ENCODE data around the gene MET. TPM values are rescaled to one million over a fixed set of nuclear protein-coding genes. Genes with fewer than 3 reads are reported as not detected.

The MET gene
- total RNA-seq, 1 experiment from 2014 or later: 200 TPM

DNA sequence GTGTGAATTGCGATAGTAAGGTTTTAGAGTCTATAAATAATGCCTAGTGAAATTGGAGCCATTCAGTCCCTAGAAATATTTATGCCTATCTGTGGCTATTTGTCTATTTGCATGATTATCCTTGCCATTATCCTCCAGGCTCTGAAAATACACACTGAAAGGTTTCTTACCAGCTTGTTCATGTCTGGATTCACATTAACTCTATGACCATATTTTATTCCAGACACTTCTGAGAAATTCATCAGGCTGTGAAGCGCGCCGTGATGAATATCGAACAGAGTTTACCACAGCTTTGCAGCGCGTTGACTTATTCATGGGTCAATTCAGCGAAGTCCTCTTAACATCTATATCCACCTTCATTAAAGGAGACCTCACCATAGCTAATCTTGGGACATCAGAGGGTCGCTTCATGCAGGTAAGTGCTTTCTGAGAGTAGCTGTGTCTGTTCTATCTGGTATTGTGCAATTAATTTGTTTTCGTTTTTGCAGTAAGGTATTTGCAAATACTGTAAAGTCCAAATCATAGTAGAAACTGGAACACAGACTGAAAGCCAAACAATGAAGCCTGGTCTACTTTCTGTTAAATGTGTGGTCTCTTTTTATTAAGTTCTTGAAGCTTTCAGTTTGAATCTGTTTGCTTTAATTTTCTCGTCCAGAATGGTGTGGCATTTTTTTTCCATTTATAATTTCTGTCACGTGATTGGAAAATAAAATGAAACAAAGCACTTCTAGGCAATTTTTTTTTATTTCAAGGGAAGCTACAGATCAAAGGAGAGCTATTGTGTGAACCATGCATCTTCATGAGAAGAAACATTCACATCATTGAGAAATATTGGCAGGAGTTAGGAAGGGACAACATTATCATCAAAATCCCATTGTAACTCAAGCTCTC is 59.7 kb downstream of the MET start:
- ChIA-PET POLR2A (no interaction called here), RAD21 (ENCODE audit: low non-redundant PET in 1 of 2, low total read pairs in 2 of 2, uncharacterized antibody in 2 of 2, unreplicated experiment in 2 of 2) (no interaction called here), CTCF (no interaction called here)
- H3K4me3 ChIP-seq (replicated peaks in 1 of 2; ENCODE audit: low read depth in 1 of 2, low read length in 2 of 2): no peak overlapping the region
- intact Hi-C loops (cut with micrococcal nuclease): no loop called here
- H4K20me1 ChIP-seq (ENCODE audit: insufficient read depth): peaks cover 14% of the 10 kb centered on the region; the same call in 1 of the 2 replicates
- no peaks in the 10 kb centered on the region for H3K9me3 ChIP-seq (ENCODE audit: control insufficient read depth in 1 of 2, insufficient read depth in 1 of 2, low read depth in 1 of 2, low read length in 2 of 2)
- H3K9ac ChIP-seq (ENCODE audit: low read length): no peak overlapping the region
- ATAC-seq (no peak), DNase-seq (ENCODE audit: low read depth, low spot score) (no peak)
- no peaks in the 10 kb centered on the region for H3K9me2 ChIP-seq (ENCODE audit: insufficient read depth)
- peaks cover 20 to 43% of the 10 kb centered on the region in 2 experiments for H3K36me3 ChIP-seq (ENCODE audit: control insufficient read depth in 1 of 2, insufficient read depth in 2 of 2, low read length in 2 of 2)
- no peak overlapping the region for H3K27ac ChIP-seq (ENCODE audit: low read depth, low read length)
- H3K4me1 ChIP-seq (ENCODE audit: control insufficient read depth in 1 of 2, insufficient read depth in 2 of 2, low read length in 2 of 2): peaks cover 71 to 84% of the 10 kb centered on the region in 2 experiments; a peak in 3 of 4 replicates
- H3K79me2 ChIP-seq (ENCODE audit: insufficient read depth, low read length): peaks cover 100% of the 10 kb centered on the region
- no TSS peak for BruUV-seq (replicated peaks)
- no peak overlapping the region for H3K4me2 ChIP-seq (ENCODE audit: low read length)
- TF ChIP-seq POLR2A (IDR thresholded peaks at IDR 0.05; ENCODE audit: borderline replicate concordance, extremely low read depth, insufficient read depth, insufficient read length): no peak
- TF ChIP-seq TCF7L2 (IDR thresholded peaks at IDR 0.05; ENCODE audit: borderline replicate concordance, extremely low read depth, insufficient read depth, insufficient read length): no peak
- TF ChIP-seq CTCF (IDR thresholded peaks at IDR 0.05 in 2 of 3, conservative IDR thresholded peaks at IDR 0.05 in 1 of 3; ENCODE audit: borderline replicate concordance in 1 of 3, insufficient read depth in 1 of 3, low read depth in 2 of 3, low read length in 2 of 3): no peak
- no peak for TF ChIP-seq EZH2phosphoT487 (IDR thresholded peaks at IDR 0.05; ENCODE audit: borderline replicate concordance)
- TF ChIP-seq RAD21 (IDR thresholded peaks at IDR 0.05; ENCODE audit: low read depth): no peak
- TF ChIP-seq YY1 (IDR thresholded peaks at IDR 0.05; ENCODE audit: extremely low read depth, insufficient replicate concordance, low read depth, low read length): no peak
- no peak for TF ChIP-seq SIN3A (IDR thresholded peaks at IDR 0.05; ENCODE audit: low read depth)
- no peak for TF ChIP-seq ATF3 (IDR thresholded peaks at IDR 0.05)
- TF ChIP-seq ELF1 (IDR thresholded peaks at IDR 0.05; ENCODE audit: borderline replicate concordance, low read depth): no peak
- no peak for TF ChIP-seq ZBTB33 (IDR thresholded peaks at IDR 0.05; ENCODE audit: extremely low read depth, insufficient replicate concordance, low read length)
- no peak for TF ChIP-seq POLR2AphosphoS5 (IDR thresholded peaks at IDR 0.05; ENCODE audit: low read depth, low read length)
- TF ChIP-seq MAX (IDR thresholded peaks at IDR 0.05): no peak
- no peak for TF ChIP-seq EGR1 (IDR thresholded peaks at IDR 0.05; ENCODE audit: low read depth)
- no peak for TF ChIP-seq JUND (IDR thresholded peaks at IDR 0.05)
- no peaks in the 10 kb centered on the region for H3K27me3 ChIP-seq (ENCODE audit: insufficient read depth, low read length)
- H2AFZ ChIP-seq (ENCODE audit: low read depth, low read length, poor library complexity, severe bottlenecking): no peak overlapping the region

Measured in HCT116 (cell line).